A673 (cell line): ENCODE results near the gene TTC14. TPM values are rescaled to one million over a fixed set of nuclear protein-coding genes. Genes with fewer than 3 reads are reported as not detected.

ENCODE experiments used
- Bru-seq: library from RNA; stranded (reverse); fragments of 400-500 nt; gene quantifications from one replicate; lab custom pipeline; 2021; lab: Mats Ljungman, UMichigan
- BruChase-seq, 2 experiments: library from RNA; stranded (reverse); fragments of 400-500 nt; gene quantifications; one replicate each; lab custom pipeline; 2021; lab: Mats Ljungman, UMichigan
- BruUV-seq: library from RNA; stranded (reverse); fragments of 400-500 nt; replicated peaks from 2 replicates; lab custom pipeline; 2021; lab: Mats Ljungman, UMichigan
- CTCF ChIA-PET: fragments of 300-600 bp; sonication (Branson Sonifier 250); formaldehyde crosslinking; loops from one replicate; lab custom pipeline; 2022; ENCODE audit warnings: antibody characterized with exemption; lab: Charles Lee
- POLR2A ChIA-PET: fragments of 300-600 bp; sonication (Branson Sonifier 250); formaldehyde crosslinking; loops from one replicate; lab custom pipeline; 2022; ENCODE audit warnings: antibody characterized with exemption; ENCODE audit not compliant: low non-redundant PET; lab: Charles Lee
- DNase-seq: peaks from one replicate; pipeline ENCODE4 v3.0.0-alpha.2; 2015; ENCODE audit warnings: low spot score
- H3K27ac ChIP-seq: fragments of 200-600 bp; sonication (generic); 2 replicates; pipeline ENCODE4 v1.5.1; 2016; ENCODE audit warnings: mixed run types, low read depth, mild to moderate bottlenecking, mixed read lengths, antibody characterized with exemption, low read length; ENCODE audit not compliant: poor library complexity, severe bottlenecking
- H3K27me3 ChIP-seq: fragments of 200-600 bp; sonication (generic); replicated peaks from 2 replicates; pipeline ENCODE4 v1.6.1; 2017; ENCODE audit warnings: mixed run types, low read depth, mild to moderate bottlenecking, mixed read lengths, antibody characterized with exemption, low read length; ENCODE audit not compliant: insufficient read depth, poor library complexity
- H3K36me3 ChIP-seq: fragments of 200-600 bp; sonication (generic); 2 replicates; pipeline ENCODE4 v1.6.1; 2016; ENCODE audit warnings: mixed run types, mild to moderate bottlenecking, mixed read lengths, antibody characterized with exemption, low read length; ENCODE audit not compliant: insufficient read depth, poor library complexity, severe bottlenecking
- H3K4me1 ChIP-seq: fragments of 200-600 bp; sonication (generic); 2 replicates; pipeline ENCODE4 v1.6.1; 2017; ENCODE audit warnings: mixed run types, mild to moderate bottlenecking, mixed read lengths, antibody characterized with exemption, low read length; ENCODE audit not compliant: insufficient read depth, poor library complexity, severe bottlenecking
- H3K4me3 ChIP-seq: fragments of 200-600 bp; sonication (generic); 2 replicates; pipeline ENCODE4 v1.5.1; 2016; ENCODE audit warnings: low read depth, mixed run types, mild to moderate bottlenecking, mixed read lengths, low read length; ENCODE audit not compliant: poor library complexity, severe bottlenecking
- H3K9me3 ChIP-seq: fragments of 200-600 bp; sonication (generic); 2 replicates; pipeline ENCODE4 v1.6.1; 2016; ENCODE audit warnings: mixed run types, low read depth, mild to moderate bottlenecking, mixed read lengths, antibody characterized with exemption, low read length; ENCODE audit not compliant: poor library complexity, severe bottlenecking
- CTCF ChIP-seq: fragments of 300-800, 200-600 bp; sonication (generic); conservative IDR thresholded peaks from 2 replicates; pipeline ENCODE4 v1.5.1; 2017; ENCODE audit warnings: low read depth, mild to moderate bottlenecking, antibody characterized with exemption, low read length, moderate library complexity, mixed read lengths
- EZH2 ChIP-seq: fragments of 200-600 bp; sonication (generic); IDR thresholded peaks from 2 replicates; pipeline ENCODE4 v1.6.1; 2017; ENCODE audit warnings: borderline replicate concordance, low read depth, mild to moderate bottlenecking, mixed read lengths, antibody characterized with exemption, low read length; ENCODE audit not compliant: poor library complexity, severe bottlenecking
- intact Hi-C: fragments of 100-400 bp; cut with micrococcal nuclease; formaldehyde crosslinking; loops from one replicate; pipeline ENCODE4 v1.10.0; 2022; ENCODE audit not compliant: unreplicated experiment
- long read RNA-seq: library from polyadenylated mRNA; stranded (forward); transcript quantifications from one replicate; pipeline ENCODE4 v2.0.0, GENCODE V29; 2022
- total RNA-seq: library from RNA; stranded (reverse); gene quantifications from 2 replicates; pipeline ENCODE4 v1.2.3, GENCODE V29; 2021

Gene TTC14
- total RNA-seq (30.0 and 38.2 TPM in 2 replicates), Bru-seq, nascent RNA (percentile 92 among the genes with signal in this experiment), BruChase-seq, experiment 1, labeled RNA remaining after a 2-hour chase (percentile 97 among the genes with signal in this experiment), BruChase-seq, experiment 2, labeled RNA remaining after a 6-hour chase (percentile 89 among the genes with signal in this experiment)
- long read RNA-seq, full-length matches to known transcripts = 34 of 60 reads
- long read RNA-seq, partial matches to known transcripts = 7 of 60 reads
- long read RNA-seq, other reads (novel, unspliced or antisense) = 19 of 60 reads

- TF ChIP-seq EZH2 (no peak), CTCF (peak; percentile 20; the same call in 1 of the 2 replicates)
- Histone ChIP-seq H3K27me3 (no peaks in the 10 kb centered on the region), H3K4me3 (peak within 1 kb of the TSS; percentile 83), H3K27ac (peak within 1 kb of the TSS; percentile 74), H3K9me3 (no peaks in the 10 kb centered on the region), H3K4me1 (no peaks in the 10 kb centered on the region), H3K36me3 (peaks cover 32% of the 10 kb centered on the region)
- BruUV-seq = no TSS peak
- ChIA-PET CTCF (no interaction called here), POLR2A (interaction anchor here (0.7 to 0.9 kb wide), 2 partner anchors 841 to 1313 kb away, joined by 3 read pairs; no protein-coding TSS in a partner anchor)
- peak; percentile 96 for DNase-seq
- intact Hi-C loops = loop anchor here (5.0 kb wide), 2 partner anchors 835 to 950 kb away; partner anchors contain the start of gene USP13
These were observed at the start of gene TTC14 for GRCh38 chr3:180601688-180602666. TTC14 (plus strand) TSS chr3:180602163; CDS start chr3:180602262, 99 bp downstream.

GRCh38 chr3:180563406-180563805 is 38.6 kb upstream of the TTC14 start:
- DNase-seq = no peak
- no TSS peak for BruUV-seq

More at GRCh38 chr3:180563406-180563805, 38.6 kb upstream of the TTC14 start:
- Histone ChIP-seq H3K27ac (no peak overlapping the region), H3K27me3 (peaks cover 11% of the 10 kb centered on the region), H3K4me1 (no peaks in the 10 kb centered on the region), H3K9me3 (no peaks in the 10 kb centered on the region), H3K36me3 (no peaks in the 10 kb centered on the region), H3K4me3 (no peak overlapping the region)
- TF ChIP-seq EZH2 (no peak), CTCF (no peak)
- POLR2A ChIA-PET = no interaction called here
- CTCF ChIA-PET = no interaction called here
- intact Hi-C loops = no loop called here
